Islet precursor cell (in vitro differentiated cells): ENCODE results near the gene ARV1.
"Not testable (repeated sequence)": the region's sequence is repeated elsewhere in the genome, so short reads cannot be mapped to it uniquely, and the experiment has no call there.

Source experiments
- DNase-seq: peaks from one replicate; pipeline ENCODE4 v3.0.0-alpha.2; 2018

The ARV1 gene

DNA sequence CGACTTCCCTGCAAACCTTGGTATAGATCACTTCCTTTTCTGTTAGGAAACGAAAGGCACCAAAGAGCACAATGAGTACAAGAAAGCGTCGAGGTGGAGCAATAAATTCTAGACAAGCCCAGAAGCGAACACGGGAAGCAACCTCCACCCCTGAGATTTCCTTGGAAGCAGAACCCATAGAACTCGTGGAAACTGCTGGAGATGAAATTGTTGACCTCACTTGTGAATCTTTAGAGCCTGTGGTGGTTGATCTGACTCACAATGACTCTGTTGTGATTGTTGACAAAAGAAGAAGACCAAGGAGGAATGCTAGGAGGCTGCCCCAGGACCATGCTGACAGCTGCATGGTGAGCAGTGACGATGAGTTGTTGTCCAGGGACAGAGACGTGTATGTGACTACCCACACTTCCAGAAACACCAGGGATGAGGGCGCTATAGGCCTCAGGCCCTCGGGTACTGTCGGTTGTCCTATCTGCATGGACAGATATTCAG, 42.7 kb downstream of the ARV1 start:
- DNase-seq, result no peak

DNA sequence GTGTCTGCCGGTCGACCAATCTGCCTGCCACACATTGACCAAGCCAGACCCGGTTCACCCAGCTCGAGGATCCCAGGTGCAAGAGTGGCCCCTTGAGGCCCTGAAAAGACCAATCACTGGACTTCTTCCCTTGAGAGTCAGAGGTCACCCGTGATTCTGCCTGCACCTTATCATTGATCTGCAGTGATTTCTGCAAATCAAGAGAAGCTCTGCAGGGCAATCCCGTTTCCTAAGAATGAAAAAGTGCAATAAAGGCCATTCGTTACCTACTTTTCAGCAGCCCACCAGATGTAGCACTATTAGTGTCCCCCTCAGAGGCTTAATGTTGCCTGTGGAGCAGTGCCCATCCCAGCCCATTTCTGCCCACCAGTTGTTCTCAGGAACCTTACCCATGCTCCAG, 43.6 kb downstream of the ARV1 start:
- not testable (repeated sequence) for DNase-seq

DNA sequence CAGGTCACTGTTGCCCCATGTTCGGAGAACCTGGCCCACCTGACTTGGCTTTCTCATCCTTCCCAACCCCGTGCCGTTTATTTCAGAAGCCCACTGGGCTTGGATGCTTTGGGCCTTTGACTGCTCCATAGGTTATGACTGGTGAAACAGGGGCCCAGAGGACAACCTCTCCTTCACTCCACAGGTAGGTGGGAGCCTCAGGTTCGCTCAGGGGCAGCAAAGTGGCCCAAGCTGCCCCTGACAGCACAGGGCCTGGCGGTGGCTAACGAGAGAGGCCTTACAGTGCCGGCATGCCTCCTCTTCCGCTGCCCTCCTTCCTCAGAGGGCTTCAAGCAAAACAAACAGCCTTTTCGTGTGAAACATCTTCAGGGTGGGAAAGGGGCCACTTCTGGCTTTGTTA, 44.3 kb downstream of the ARV1 start:
- DNase-seq, result no peak

DNA sequence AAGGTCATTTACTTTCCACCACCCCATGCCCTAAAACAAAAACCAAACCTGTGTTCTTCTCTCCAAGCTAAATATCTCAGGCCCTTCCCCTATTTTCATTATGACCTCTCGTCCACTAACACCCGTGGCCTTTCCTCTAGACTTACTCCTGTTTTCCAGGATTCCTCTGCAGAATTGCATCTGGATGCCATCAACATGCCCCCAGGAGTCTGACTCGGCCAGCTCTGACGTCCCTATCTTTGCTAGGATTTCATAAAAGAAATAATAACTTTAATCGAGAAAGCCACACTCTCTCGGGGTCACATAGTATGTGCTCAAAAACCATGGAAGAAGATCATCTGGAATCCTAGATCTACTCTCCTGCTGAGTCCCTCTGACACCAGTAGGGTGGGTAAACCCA, 47.7 kb downstream of the ARV1 start:
- DNase-seq, result no peak

DNA sequence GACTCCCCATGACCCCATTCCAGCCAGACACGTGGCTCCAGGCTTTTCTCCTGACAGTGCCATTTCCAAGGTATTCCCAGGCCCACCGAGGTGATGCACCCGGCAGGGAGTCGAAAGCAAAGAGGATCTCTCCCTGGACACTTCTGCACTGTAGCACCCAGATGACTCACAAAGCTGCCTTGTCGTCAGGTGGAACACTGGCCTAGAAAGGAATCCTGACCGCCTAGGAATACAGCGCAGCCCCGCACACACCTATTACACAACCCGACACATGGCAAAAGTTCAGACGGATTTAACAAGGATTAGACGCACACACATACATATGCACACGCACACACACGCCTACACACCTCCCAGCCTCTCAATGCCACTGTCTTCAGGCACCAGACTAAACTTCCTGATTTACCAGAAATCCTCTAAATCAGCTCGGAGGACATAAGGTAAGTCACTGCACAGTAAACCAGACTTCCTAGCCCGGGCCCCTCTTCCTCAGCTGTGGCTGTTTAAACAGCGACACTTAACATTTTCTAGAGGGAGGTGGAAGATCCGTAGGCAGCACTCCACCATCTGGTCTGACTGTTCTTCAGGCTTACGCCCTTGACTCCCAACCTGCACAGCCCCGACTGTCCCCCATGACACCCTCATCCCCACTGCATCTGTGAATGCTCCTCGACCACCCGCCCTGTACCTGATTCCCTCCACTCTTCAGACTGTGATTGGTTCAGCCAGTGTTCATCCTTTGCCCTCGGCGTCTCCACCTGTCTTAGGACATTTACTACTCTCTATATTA, 48.4 kb downstream of the ARV1 start:
- DNase-seq, result peak; percentile 89

DNA sequence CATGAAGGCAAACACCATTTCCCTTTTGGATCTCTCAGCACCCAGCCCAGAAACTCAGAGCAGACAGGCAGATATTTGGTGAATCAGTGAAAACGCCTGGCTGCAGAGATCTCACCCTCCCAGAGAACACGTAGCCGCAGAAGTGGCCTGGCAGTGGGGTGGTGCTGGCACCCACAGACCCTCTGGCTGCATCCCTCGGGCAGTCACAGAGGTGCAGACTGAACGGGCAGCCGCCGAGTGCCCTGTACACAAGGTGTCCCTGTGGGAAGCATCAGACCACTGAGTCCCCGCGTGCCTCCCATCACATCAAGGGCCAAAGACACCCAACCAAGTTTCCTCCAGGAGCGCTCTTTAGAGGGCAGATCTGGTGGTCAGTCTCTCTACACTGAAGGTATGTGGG, 49.1 kb downstream of the ARV1 start:
- no peak for DNase-seq

DNA sequence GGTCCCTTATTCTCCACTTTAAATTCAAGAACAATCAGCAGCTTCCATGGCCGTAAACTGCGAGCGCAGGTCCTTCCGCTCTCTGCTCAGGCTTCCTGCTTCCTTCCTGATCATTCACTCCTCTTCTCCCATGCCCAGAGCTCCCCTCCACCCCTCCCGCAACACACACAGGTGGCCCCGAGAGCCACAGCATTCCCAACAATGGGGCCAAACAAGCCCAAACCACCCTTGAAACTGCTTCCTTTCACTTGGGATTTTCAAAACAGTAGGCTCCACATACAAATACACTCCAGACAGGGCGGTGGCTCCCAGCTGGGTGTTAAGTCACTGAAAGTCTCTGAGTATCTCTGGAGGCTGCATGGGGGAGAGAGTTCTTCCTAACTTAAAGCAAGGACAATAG, 49.8 kb downstream of the ARV1 start:
- no peak for DNase-seq

DNA sequence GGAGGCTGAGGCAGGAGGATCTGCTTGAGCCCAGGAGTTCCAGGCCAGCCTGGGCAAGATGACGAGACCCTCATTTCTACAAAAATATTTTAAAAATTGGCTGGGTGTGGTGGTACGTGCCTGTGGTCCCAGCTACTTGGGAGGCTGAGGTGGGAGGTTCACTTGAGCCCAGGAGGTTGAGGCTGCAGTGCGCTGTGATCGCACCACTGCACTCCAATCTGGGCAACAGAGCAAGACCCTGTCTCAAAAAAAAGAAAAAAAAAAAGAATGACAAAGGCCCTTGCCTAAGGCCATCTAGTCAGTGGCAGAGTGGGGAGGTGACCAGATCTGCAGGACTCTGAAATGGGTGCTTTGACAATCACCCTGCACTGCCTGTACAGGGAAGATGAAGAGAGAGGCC, 50.4 kb downstream of the ARV1 start:
- DNase-seq, result not testable (repeated sequence)

DNA sequence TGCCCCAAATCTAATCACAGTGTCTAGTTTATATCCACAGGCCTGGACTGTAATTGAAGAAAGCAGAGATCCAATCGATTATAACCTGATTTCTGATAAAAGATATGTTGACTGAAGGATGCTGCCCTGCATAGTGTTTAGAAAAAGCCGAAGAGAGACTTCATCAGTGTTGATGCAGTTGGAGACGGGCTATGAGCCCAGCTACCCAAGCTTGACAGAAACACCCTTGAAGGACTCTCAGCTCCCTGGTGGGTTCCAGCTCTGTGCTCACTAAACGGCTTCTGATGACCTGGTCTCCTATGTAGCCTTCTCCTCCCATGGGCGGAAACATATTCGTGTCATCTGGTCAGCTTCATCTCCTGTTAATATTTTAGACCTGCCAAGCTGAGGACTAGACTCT, 50.9 kb downstream of the ARV1 start:
- no peak for DNase-seq

DNA sequence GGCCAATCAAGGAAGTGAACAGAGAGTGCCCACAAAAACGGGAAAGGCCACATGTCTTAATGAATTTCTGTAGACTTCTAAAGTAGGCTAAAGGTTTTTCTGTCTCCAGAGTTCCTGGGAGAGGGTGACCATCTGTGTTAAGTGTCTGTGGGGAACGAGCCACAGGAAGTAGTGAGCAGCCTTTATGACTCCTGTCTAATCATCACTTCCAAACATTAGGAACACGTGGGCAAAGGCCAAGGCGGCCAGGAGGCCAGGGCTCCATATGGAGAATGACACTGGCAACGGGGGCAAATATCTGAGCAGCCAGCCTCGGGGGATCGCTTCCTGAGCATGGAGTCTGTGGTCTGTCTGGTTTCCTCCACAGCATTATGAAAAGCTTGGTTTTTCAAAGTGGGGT, 54.1 kb downstream of the ARV1 start:
- no peak for DNase-seq

DNA sequence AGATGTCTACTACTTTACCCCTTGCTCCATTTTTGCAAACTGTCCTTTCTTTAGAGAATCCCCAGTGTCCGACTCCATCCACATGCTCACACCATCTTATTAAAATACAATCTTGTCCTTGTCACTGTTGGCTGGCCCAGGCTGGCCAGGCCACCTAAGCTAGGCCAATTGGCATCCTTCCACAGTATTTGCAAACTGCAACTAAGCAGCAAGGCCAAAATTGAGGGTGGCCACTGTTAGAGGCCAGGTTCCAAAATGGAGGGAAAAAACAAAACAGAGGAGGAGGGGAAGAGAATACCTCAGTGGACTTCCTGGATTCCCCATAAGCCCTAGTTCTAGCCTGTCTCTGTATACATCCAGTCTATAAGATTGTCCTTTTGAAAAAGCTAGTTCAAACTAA, 56.9 kb downstream of the ARV1 start:
- no peak for DNase-seq

DNA sequence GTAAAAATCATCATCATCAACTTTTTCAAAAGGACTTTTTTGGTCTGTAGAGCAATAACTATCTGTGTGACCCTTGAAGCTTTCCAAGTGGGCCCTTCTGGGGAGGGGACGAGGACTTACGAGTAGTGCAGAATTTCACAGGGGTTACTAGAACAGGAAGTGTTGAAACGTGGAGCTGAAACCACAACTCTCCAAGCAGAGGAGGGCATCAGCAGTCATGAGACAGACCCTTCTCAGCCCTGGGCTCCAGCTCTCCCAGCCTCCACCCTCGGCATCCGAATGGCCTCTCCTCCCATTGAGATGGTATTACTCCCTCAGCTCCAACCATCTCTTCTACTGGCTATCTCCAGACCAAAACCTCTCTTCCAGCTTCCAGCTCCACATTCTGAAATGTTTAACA, 57.5 kb downstream of the ARV1 start:
- DNase-seq, result no peak

DNA sequence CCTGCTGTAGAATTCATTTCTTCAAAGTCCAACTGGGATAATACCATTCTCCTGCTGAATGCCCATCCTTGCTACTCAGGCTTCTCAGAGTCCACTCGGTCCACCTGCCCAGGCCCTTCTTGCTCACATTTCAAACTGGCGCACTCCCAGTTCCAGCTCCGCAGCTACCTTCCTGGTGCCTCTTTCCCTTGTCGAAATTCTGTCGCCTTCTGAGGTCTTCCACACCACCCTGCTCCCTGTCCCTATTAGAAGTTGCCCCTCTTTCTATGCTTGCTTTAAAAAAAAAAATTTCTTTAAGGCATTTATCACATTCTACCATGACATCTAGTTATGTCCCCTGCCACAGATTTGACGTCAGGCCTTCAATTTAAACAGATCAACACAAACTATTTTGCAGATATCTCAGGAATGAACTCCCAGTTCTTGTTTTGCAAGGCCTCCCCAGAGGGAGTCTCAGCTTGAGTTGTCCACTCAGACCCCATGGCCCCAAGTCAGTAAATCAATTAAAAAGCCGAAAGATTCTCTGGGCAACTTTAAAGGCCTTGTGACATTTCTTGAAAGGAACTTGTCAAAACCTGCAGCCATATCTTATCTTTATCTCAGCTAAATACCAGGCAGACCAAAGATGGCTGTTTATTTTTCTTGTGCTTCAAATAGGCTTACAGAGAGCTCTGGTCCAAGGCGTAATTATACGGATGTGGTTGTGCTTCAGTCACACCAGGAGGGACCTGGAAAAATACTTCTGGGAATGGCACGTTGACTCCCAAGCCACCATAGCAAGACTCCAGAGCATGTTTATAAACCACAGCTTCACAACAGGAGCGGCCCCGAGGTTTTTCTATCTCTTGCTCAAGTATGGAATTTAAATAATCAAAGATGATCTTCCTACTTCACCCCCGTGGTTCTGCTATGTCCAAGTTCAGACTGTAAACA, 59.0 kb downstream of the ARV1 start:
- DNase-seq, result peak; percentile 90

DNA sequence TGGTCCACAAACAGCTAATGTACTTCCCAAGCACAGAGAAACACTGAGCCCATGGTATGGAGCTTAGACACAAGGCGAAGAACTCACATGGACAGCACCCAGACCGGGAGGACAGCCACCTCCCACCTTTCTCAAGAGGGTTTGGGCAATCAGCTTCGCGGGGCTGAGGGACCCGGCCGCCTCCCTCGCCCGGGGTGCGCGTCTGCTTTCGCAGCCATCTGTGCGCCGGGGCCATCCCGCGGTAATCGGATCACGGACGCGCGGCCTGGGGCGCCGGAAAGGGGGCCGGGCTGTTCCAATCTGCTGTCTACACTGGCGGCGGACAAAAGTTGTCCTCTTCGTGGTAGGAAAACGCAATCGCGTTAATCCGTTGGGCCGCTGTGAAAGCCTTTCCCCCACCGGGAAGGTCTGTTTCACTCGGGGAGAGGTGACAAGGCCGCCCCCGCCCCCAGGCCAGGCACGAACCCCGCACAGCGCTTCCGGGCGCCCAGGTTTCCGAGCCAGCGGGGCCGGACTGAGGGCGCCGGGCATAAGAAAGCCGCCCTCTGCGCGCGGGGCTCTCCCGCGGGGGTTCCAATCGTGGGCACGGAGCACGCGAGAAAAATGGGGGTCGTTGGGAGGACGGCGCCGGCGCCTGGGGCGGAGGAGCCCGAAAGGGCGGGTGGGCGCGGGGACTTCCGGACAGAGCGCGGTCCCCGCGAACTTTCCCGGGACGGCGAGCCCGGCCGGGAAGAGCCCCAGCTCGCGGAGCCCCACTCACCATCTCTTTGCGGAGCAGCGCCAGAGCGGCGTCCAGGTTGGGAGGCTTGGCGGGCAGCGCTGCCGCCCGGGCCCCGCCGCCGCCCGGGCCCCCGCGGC, 60.5 kb downstream of the ARV1 start:
- peak; percentile 74 for DNase-seq

DNA sequence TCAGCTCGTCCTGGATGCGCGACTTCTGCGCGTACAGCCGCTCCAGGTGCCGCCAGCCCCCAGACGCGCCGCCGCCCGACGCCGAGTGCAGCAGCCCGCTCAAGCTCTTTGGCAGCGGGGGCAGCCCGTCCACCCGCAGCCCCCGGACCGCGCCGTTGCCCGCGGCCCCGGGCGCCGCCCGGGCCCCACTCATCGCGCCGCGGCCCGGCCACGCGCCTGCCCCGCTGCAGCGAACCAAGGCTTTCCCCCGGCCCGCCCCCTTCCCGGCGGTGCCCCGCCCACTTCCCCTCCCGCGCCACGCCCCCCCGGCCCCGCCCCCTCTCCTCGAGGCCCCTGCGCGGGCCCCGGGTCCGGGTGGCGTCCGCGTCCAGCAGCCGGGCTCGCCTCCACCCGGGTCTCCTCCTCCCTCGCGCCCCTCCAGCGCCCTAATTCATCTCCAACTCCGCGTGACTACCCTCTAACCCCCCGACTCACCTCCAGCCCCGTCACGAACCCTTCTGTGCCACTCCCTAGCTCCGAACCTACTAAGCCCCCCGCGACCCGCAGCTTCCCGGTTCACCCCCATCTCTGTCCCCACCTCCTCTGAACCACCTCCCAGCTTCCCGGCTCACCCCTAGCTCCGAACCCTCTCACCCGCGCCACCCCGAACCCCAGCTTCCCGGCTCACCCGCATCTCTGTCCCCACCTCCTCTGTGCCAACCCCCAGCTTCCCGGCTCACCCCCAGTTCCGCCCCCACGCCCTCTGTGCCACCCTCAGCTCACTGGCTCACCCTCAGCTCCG, 61.3 kb downstream of the ARV1 start, which contains the start of gene FAM89A:
TSS of gene FAM89A (minus strand) at position 236 of the 781 bp plus-strand sequence. CDS start at position 193, 43 bp downstream.
- DNase-seq, result peak; percentile 79

DNA sequence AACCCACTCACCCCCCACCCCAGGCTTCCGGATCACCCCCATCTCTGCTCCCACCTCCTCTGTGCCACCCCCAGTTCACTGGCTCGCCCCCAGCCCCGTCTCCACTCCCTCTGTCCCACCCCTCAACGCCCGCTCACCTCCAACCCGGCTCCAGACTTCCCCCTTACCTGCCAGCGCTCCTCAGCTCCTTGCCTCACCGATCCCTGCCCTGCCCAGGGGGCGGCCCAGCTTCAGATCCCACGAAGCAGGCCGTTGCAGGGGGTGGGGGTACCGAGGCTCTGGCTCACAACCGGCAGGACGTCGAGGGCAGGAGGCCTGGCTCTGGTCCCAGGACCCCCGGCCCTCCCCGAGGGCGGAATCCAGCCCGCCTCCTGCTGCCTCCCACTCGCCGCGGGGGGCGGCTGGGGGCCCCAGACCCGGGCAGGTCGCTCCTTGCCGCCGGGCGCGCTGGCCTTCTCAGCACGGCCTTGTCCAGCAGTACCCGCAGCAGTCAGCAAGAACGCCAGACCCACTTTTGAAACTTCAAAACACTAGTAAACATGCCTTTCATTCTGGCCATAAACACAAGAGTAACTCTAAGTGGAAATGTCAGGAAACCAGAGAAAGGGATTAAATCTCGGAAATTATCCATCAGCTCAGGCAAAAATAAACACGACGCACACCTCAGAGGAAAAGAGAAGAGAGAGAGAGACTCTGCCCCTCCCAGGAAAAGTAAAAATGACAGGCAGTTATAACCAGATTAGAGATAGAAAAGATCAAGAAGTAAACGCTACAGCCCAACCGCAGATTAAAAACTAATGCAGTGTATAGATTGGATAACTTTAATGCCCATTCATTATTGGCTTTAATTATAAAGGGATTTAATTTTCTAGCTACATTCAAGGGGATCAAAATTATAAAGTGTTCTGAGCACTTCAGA, 62.2 kb downstream of the ARV1 start:
- DNase-seq, result peak; percentile 85

DNA sequence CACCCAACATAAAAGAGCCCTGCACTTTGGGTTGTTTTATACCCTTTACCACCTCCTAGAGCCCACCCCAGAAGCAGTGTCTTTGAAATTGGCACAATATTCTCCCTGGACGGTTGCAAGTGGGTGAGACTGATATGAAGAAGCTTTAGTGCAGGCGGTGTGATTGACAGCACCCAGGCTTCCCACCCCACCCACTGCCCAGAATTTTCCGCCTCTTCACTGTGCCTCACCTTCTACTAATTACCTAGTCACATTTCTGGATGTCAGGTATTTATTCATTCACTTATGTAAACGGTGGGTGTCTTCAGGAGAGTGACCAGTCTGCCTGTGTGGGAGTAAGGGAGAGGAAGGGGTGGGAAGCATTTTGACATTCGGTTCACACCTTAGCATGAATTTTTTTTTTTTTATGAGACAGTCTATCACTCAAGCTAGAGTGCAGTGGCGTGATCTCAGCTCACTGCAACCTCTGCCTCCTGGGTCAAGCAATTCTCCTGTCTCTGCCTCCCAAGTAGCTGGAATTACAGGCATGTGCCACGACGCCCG, 62.9 kb downstream of the ARV1 start:
- no peak for DNase-seq

DNA sequence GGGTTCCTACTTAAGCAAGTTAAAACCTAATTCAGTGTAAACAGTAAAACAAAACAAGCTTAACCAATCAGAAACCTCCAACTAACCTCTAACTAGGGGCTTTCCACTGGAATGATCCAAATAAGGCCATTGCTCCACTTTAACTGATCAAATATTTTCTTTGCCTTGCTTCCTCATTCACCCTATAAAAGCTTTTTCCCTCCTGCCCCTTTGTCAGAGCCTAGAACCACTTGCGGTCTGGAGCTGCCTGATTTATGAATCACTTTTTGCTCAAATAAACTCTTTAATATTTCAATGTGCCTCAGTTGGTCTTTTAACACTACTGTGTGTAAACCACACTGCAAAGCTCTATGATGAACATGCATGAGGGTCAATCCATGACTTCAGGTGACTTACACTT, 65.7 kb downstream of the ARV1 start:
- DNase-seq, result no peak

DNA sequence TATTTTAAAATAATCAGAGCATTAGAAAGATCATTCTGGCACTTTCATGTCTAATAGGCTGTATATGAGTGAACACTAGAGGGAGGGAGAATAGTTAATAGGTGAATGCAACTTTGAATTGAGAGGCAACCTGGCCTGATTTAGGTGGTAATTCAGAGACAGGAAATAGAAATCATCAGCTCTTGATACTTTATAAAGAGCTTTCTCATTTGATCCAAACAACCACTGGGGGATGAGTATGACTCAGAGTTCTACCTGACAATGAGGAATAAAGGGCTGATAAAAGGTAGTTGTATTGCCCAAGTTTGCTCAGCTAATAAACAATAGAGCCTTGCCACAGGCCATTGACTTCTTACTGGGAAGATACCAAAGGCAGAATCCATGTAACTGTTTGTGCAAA, 66.4 kb downstream of the ARV1 start:
- no peak for DNase-seq

DNA sequence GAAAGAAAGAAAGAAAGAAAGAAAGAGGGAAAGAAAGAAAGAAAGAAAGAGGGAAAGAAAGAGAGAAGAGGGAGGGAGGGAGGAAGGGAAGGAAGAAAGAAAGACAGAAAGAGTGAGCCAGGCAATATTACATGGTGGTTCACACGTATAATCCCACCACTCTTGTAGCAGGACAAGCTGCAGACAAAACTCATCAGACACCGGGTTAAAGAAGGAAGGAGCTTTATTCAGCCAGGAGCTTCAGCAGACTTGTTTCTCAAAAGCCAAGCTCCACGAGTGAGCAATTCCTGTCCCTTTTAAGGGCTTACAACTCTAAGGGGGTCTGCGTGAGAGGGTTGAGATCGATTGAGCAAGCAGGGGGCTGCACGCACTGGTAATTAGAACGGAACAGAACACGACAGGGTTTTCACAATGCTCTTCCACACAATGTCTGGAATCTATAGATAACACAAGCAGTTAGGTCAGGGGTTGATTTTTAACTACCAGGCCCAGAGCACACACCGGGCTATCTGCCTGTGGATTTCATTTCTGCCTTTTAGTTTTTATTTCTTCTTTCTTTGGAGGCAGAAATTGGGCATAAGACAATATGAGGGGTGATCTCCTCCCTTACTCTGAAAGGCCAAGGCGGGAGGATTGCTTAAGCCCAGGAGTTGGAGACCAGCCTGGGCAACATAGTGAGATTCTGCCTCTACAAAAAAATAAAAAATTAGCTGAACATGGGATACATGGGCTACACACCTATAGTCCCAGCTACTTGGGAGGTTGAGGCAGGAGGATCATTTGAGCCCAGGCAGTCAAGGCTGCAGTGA, 67.2 kb downstream of the ARV1 start:
- DNase-seq, result not testable (repeated sequence)
